Esophagus muscularis mucosa (tissue), 4 donors: Measurements from ENCODE around the gene SCN3B. TPM values are rescaled to one million over a fixed set of nuclear protein-coding genes. Genes with fewer than 3 reads are reported as not detected.
A peak's percentile ranks its signal among the peaks of the same experiment; 100 is the strongest.

ENCODE experiments used
- DNase-seq: peaks from one replicate; pipeline ENCODE4 v3.0.0-alpha.2; 2017; ENCODE audit errors: extremely low spot score
- H3K27ac ChIP-seq, 4 donors: fragments of 200-600 bp; sonication (generic); replicated peaks in 1 of 4; 1 replicate in 3 of 4; 2 replicates in 1 of 4; pipeline ENCODE4 v1.5.1; 2016 to 2019; ENCODE audit warnings: mild to moderate bottlenecking in 1 of 4
- H3K27me3 ChIP-seq, 4 donors: fragments of 200-600 bp; sonication (generic); one replicate each; pipeline versions ENCODE4 v1.5.1 to v1.6.0; 2016 to 2019
- H3K36me3 ChIP-seq, 4 donors: fragments of 200-600 bp; sonication (generic); one replicate each; pipeline ENCODE4 v1.5.1; 2016 to 2019
- H3K4me1 ChIP-seq, 4 donors: fragments of 200-600 bp; sonication (generic); one replicate each; pipeline ENCODE4 v1.5.1; 2016 to 2019
- H3K4me3 ChIP-seq, 4 donors: fragments of 200-600 bp; sonication (generic); 1 replicate in 2 of 4; 2 replicates in 2 of 4; pipeline ENCODE4 v1.5.1; 2016 to 2019; ENCODE audit warnings: mild to moderate bottlenecking in 4 of 4, moderate library complexity in 1 of 4
- H3K9me3 ChIP-seq, 4 donors: fragments of 200-600 bp; sonication (generic); 1 replicate in 3 of 4; 2 replicates in 1 of 4; pipeline ENCODE4 v1.5.1; 2016 to 2019
- EP300 ChIP-seq: sonication (generic); formaldehyde crosslinking; IDR thresholded peaks from one replicate; pipeline ENCODE4 v1.6.1; 2017; ENCODE audit warnings: antibody characterized with exemption
- POLR2A ChIP-seq: fragments of 450-650 bp; IDR thresholded peaks from one replicate; pipeline ENCODE4 v1.6.1; 2017; ENCODE audit warnings: antibody characterized with exemption, moderate library complexity, mild to moderate bottlenecking, low read depth
- POLR2AphosphoS5 ChIP-seq, 2 donors: sonication (generic); formaldehyde crosslinking; IDR thresholded peaks; one replicate each; pipeline ENCODE4 v1.6.1; 2017; ENCODE audit warnings: antibody characterized with exemption in 2 of 2
- WGBS: methylation state at CpG from one replicate; pipeline ENCODE4 v1.1.5; 2018; 5-methylcytosine and 5-hydroxymethylcytosine counted together
- intact Hi-C: fragments of 100-400 bp; cut with DNase I; formaldehyde crosslinking; loops from one replicate; pipeline ENCODE4 v1.15.1; 2023
- total RNA-seq, 4 donors: library from RNA; depleted of rRNA; stranded (reverse); fragments of >200 nt; gene quantifications; one replicate each; pipeline versions ENCODE4 v1.1.0 to v1.2.1, GENCODE V29; 2016
- TF ChIP-seq, protein P1 (sequence below), 3 experiments: fragments of 200-600 bp in 2 of 3; fragments of 450-650 bp in 1 of 3; sonication (generic) in 2 of 3; IDR thresholded peaks; one replicate each; pipeline ENCODE4 v1.5.1; 2017 to 2019; ENCODE audit warnings: antibody characterized with exemption in 3 of 3, mild to moderate bottlenecking in 2 of 3, moderate library complexity in 1 of 3

SCN3B gene, protein sequence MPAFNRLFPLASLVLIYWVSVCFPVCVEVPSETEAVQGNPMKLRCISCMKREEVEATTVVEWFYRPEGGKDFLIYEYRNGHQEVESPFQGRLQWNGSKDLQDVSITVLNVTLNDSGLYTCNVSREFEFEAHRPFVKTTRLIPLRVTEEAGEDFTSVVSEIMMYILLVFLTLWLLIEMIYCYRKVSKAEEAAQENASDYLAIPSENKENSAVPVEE
- 1 to 10 TPM in 2 of 4 donors, under 1 TPM in 2; 0.42 to 3.6 (median 1.4) TPM for total RNA-seq

DNA sequence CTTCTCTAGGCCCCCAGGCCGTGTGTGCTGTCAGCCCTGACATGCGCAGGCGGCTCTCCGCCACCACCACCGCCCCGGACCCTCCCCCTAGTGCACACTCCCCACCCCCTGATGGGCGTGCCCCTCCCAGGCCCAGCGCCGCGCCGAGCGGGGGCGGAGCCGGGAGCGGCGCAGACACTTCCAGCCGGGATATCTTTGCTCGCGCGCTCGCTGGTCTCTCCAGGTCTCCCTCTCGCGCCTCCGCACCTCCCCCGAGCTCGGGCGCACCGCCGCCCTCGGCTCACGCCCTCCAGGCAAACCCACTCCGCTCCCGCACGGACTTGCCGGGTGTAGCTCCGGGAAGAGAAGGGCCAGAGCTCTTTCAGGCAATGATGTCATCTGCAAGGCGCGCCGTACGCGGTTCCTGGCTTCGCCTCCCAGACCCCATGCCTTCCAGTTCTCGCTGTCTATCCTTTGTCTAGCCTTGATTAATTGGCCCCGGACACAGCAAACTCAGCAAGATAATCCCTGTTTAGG is at the start of gene SCN3B:
Gene SCN3B (minus strand): TSS at position 59 of the 516 bp plus-strand sequence. CDS start 823 bp downstream, outside the sequence.
- Histone ChIP-seq H3K4me3 (peak within 1 kb of the TSS; percentile 54 to 65 (median 57)), H3K36me3 (no peaks in the 10 kb centered on the region), H3K27ac (peak within 1 kb of the TSS in 3 of 4 donors; percentile 27 to 39 (median 32)), H3K27me3 (peaks cover 0 to 67% (median 3%) of the 10 kb centered on the region in 4 donors), H3K4me1 (peaks cover 6 to 22% (median 21%) of the 10 kb centered on the region in 4 donors), H3K9me3 (no peaks in the 10 kb centered on the region)
- intact Hi-C loops = no loop called here
- WGBS = 1% methylated on average over 21 of the region's 44 CpGs
- peak; percentile 9 to 14 for TF ChIP-seq POLR2AphosphoS5 (IDR thresholded peaks at IDR 0.05)
- no peak for TF ChIP-seq POLR2A
- TF ChIP-seq EP300 = no peak
- TF ChIP-seq, protein P1, sequence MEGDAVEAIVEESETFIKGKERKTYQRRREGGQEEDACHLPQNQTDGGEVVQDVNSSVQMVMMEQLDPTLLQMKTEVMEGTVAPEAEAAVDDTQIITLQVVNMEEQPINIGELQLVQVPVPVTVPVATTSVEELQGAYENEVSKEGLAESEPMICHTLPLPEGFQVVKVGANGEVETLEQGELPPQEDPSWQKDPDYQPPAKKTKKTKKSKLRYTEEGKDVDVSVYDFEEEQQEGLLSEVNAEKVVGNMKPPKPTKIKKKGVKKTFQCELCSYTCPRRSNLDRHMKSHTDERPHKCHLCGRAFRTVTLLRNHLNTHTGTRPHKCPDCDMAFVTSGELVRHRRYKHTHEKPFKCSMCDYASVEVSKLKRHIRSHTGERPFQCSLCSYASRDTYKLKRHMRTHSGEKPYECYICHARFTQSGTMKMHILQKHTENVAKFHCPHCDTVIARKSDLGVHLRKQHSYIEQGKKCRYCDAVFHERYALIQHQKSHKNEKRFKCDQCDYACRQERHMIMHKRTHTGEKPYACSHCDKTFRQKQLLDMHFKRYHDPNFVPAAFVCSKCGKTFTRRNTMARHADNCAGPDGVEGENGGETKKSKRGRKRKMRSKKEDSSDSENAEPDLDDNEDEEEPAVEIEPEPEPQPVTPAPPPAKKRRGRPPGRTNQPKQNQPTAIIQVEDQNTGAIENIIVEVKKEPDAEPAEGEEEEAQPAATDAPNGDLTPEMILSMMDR (IDR thresholded peaks at IDR 0.05) = no peak
- DNase-seq = no peak

DNA sequence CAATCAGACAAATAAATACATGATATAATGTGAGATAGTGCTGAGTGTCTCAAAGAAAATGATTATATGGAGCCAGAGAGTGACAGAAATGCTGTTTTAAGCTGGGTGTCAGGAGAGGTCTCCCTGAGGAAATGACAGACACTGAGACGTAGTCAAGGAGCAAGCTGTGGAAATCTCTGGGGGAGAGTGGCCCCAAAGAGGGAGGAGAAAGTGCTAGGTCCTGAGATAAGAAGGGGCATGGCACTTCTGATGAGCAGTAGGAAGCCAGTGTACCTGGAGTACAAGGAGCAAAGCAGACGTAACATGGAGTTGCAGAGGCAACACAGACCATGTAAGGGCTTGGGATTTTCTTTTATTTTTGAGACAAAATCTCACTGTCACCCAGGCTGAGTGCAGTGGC is 48.3 kb upstream of the SCN3B start:
- no peak overlapping the region for H3K27ac ChIP-seq
- TF ChIP-seq, protein P1 (IDR thresholded peaks at IDR 0.05) = no peak
- TF ChIP-seq POLR2A (no peak), POLR2AphosphoS5 (IDR thresholded peaks at IDR 0.05) (no peak), EP300 (no peak)
- intact Hi-C loops = no loop called here
- 59% methylated on average over 2 of the region's 2 CpGs for WGBS
- no peaks in the 10 kb centered on the region for H3K4me1 ChIP-seq
- no peak overlapping the region for H3K4me3 ChIP-seq
- no peaks in the 10 kb centered on the region for H3K9me3 ChIP-seq
- peaks cover 0 to 16% (median 0%) of the 10 kb centered on the region in 4 donors for H3K27me3 ChIP-seq
- no peak for DNase-seq
- H3K36me3 ChIP-seq = no peaks in the 10 kb centered on the region

DNA sequence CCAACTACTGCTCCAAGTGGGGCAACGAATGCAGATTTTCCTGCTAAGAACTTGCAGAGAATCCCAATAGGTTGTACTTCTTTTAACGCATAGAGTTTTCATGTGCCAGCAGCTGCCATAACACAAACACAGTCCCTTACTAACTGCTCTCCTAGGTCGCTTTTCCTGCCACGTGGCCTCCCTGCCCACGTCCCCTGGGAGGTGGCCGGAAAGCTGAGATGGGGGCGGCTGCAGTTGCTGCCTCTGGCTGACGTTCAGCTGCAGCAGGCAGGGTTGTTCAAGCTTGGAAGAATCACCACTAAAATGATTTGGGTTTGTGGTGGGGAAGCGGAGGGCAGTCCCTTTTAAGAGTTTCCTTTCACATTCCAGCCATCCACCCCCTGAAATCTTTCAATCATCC is 47.7 kb upstream of the SCN3B start:
- intact Hi-C loops = no loop called here
- TF ChIP-seq POLR2A = no peak
- no peak for TF ChIP-seq EP300
- no peak for TF ChIP-seq POLR2AphosphoS5 (IDR thresholded peaks at IDR 0.05)
- TF ChIP-seq, protein P1 (IDR thresholded peaks at IDR 0.05) = no peak
- 50% methylated on average over 9 of the region's 9 CpGs for WGBS
- H3K4me3 ChIP-seq = no peak overlapping the region
- no peak overlapping the region for H3K27ac ChIP-seq
- H3K9me3 ChIP-seq = no peaks in the 10 kb centered on the region
- peaks cover 0 to 16% (median 0%) of the 10 kb centered on the region in 4 donors for H3K27me3 ChIP-seq
- H3K36me3 ChIP-seq = no peaks in the 10 kb centered on the region
- DNase-seq = no peak
- H3K4me1 ChIP-seq = no peaks in the 10 kb centered on the region

DNA sequence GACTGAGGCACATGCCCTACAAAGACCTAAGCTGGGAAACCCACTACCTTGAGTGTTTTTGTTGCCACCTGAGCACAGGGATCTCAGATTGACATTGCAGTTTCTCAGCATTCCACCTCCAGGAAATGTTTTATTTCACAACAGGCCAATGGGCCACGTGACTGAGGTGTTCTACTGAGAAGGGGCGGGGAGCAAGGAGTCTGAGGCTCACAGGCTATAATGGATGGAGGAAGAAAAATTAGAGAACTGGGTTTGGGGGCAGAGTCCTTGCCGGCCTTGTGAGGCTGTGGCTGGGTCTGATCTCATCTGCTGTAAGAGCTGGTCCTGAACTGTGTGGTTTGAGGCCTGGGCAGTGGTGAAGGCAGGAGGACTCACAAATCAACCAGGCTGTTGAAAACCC is 46.3 kb upstream of the SCN3B start:
- H3K27ac ChIP-seq = no peak overlapping the region
- no peaks in the 10 kb centered on the region for H3K36me3 ChIP-seq
- intact Hi-C loops = no loop called here
- TF ChIP-seq, protein P1 (IDR thresholded peaks at IDR 0.05) = no peak
- TF ChIP-seq EP300 (no peak), POLR2AphosphoS5 (IDR thresholded peaks at IDR 0.05) (no peak), POLR2A (no peak)
- no peak overlapping the region for H3K4me3 ChIP-seq
- DNase-seq = no peak
- H3K27me3 ChIP-seq = peaks cover 0 to 23% (median 0%) of the 10 kb centered on the region in 4 donors
- 72% methylated on average over 3 of the region's 3 CpGs for WGBS
- H3K9me3 ChIP-seq = no peaks in the 10 kb centered on the region
- no peaks in the 10 kb centered on the region for H3K4me1 ChIP-seq
